ENCODE results near the gene GJC3. TPM values are rescaled to one million over a fixed set of nuclear protein-coding genes. Genes with fewer than 3 reads are reported as not detected.
"Not testable (repeated sequence)": the region's sequence is repeated elsewhere in the genome, so short reads cannot be mapped to it uniquely, and the experiment has no call there.

The GJC3 gene
- total RNA-seq, 1 experiment from 2014 or later, result not detected

GRCh38 chr7:99897322-99898022 lies 31.9 kb downstream of the GJC3 start:
- Histone ChIP-seq H3K9me3 (ENCODE audit: low read depth, low read length, poor library complexity, severe bottlenecking) (no peaks in the 10 kb centered on the region), H3K36me3 (ENCODE audit: insufficient read depth, low read length, poor library complexity, severe bottlenecking) (peaks cover 20% of the 10 kb centered on the region), H3K27ac (ENCODE audit: low read depth, low read length, poor library complexity, severe bottlenecking) (no peak overlapping the region), H3K27me3 (replicated peaks; ENCODE audit: insufficient read depth, low read depth, low read length, poor library complexity) (no peaks in the 10 kb centered on the region), H3K4me3 (ENCODE audit: low read depth, low read length, poor library complexity, severe bottlenecking) (no peak overlapping the region), H3K4me1 (ENCODE audit: insufficient read depth, low read length, poor library complexity, severe bottlenecking) (no peaks in the 10 kb centered on the region)
- POLR2A ChIA-PET (ENCODE audit: low non-redundant PET), result no interaction called here
- no peak for DNase-seq (ENCODE audit: low spot score)
- no TSS peak for BruUV-seq (replicated peaks)
- CTCF ChIA-PET, result no interaction called here
- no peak for TF ChIP-seq CTCF (conservative IDR thresholded peaks at IDR 0.05; ENCODE audit: low read depth, low read length)
- TF ChIP-seq EZH2 (IDR thresholded peaks at IDR 0.05; ENCODE audit: borderline replicate concordance, low read depth, low read length, poor library complexity, severe bottlenecking), result no peak
- intact Hi-C loops (cut with micrococcal nuclease; ENCODE audit: unreplicated experiment), result no loop called here

DNA sequence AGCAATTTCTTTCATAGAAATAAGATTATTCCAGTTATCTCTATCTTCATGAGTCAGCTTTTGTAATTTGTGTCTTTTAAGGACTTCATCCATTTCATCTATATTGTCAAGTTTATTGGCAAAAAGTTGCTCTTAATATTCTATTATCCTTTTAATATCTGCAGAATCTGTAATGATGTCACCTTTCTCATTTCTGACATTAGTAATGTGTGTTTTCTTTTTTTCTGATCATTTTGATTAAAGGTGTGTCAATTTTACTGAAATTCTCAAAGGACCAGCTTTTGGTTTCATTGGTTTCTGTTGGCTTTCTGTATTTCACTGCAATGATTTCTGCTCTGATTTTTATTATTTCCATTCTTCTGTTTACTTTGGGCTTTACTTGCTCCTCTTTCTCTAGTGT lies 34.7 kb downstream of the GJC3 start:
- BruUV-seq (replicated peaks), result no TSS peak
- no peaks in the 10 kb centered on the region for H3K9me3 ChIP-seq (ENCODE audit: low read depth, low read length, poor library complexity, severe bottlenecking)
- H3K27ac ChIP-seq (ENCODE audit: low read depth, low read length, poor library complexity, severe bottlenecking), result no peak overlapping the region
- H3K4me1 ChIP-seq (ENCODE audit: insufficient read depth, low read length, poor library complexity, severe bottlenecking), result no peaks in the 10 kb centered on the region
- H3K36me3 ChIP-seq (ENCODE audit: insufficient read depth, low read length, poor library complexity, severe bottlenecking), result no peaks in the 10 kb centered on the region
- DNase-seq (ENCODE audit: low spot score), result no peak
- TF ChIP-seq EZH2 (IDR thresholded peaks at IDR 0.05; ENCODE audit: borderline replicate concordance, low read depth, low read length, poor library complexity, severe bottlenecking) (no peak), CTCF (conservative IDR thresholded peaks at IDR 0.05; ENCODE audit: low read depth, low read length) (no peak)
- no peaks in the 10 kb centered on the region for H3K27me3 ChIP-seq (replicated peaks; ENCODE audit: insufficient read depth, low read depth, low read length, poor library complexity)
- ChIA-PET CTCF (no interaction called here), POLR2A (ENCODE audit: low non-redundant PET) (no interaction called here)
- intact Hi-C loops (cut with micrococcal nuclease; ENCODE audit: unreplicated experiment), result no loop called here
- H3K4me3 ChIP-seq (ENCODE audit: low read depth, low read length, poor library complexity, severe bottlenecking), result no peak overlapping the region

GRCh38 chr7:99893280-99893679 lies 36.1 kb downstream of the GJC3 start:
- TF ChIP-seq EZH2 (IDR thresholded peaks at IDR 0.05; ENCODE audit: borderline replicate concordance, low read depth, low read length, poor library complexity, severe bottlenecking) (no peak), CTCF (conservative IDR thresholded peaks at IDR 0.05; ENCODE audit: low read depth, low read length) (no peak)
- DNase-seq (ENCODE audit: low spot score), result no peak
- ChIA-PET POLR2A (ENCODE audit: low non-redundant PET) (no interaction called here), CTCF (no interaction called here)
- Histone ChIP-seq H3K9me3 (ENCODE audit: low read depth, low read length, poor library complexity, severe bottlenecking) (no peaks in the 10 kb centered on the region), H3K27ac (ENCODE audit: low read depth, low read length, poor library complexity, severe bottlenecking) (no peak overlapping the region), H3K36me3 (ENCODE audit: insufficient read depth, low read length, poor library complexity, severe bottlenecking) (no peaks in the 10 kb centered on the region), H3K4me3 (ENCODE audit: low read depth, low read length, poor library complexity, severe bottlenecking) (no peak overlapping the region), H3K4me1 (ENCODE audit: insufficient read depth, low read length, poor library complexity, severe bottlenecking) (no peaks in the 10 kb centered on the region), H3K27me3 (replicated peaks; ENCODE audit: insufficient read depth, low read depth, low read length, poor library complexity) (no peaks in the 10 kb centered on the region)
- intact Hi-C loops (cut with micrococcal nuclease; ENCODE audit: unreplicated experiment), result no loop called here
- BruUV-seq (replicated peaks), result no TSS peak

DNA sequence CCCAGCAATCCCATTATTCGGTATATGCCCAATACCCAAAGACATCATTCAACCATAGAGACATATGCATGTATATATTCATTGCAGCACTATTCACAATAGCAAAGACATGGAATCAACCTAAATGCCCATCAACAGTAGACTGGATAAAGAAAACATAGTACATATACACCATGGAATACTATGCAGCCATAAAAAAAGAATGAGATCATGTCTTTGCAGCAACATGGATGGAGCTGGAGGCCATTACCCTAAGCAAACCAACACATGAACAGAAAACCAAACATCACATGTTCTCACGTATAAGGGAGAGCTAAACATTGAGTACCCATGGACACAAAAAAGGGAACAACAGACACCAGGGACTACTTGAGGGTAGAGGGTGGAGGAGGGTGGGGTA lies 39.1 kb downstream of the GJC3 start:
- BruUV-seq (replicated peaks); CTCF ChIA-PET; H3K4me3 ChIP-seq (ENCODE audit: low read depth, low read length, poor library complexity, severe bottlenecking); H3K36me3 ChIP-seq (ENCODE audit: insufficient read depth, low read length, poor library complexity, severe bottlenecking); H3K4me1 ChIP-seq (ENCODE audit: insufficient read depth, low read length, poor library complexity, severe bottlenecking); intact Hi-C loops (cut with micrococcal nuclease; ENCODE audit: unreplicated experiment); POLR2A ChIA-PET (ENCODE audit: low non-redundant PET); DNase-seq (ENCODE audit: low spot score); H3K27ac ChIP-seq (ENCODE audit: low read depth, low read length, poor library complexity, severe bottlenecking); H3K27me3 ChIP-seq (replicated peaks; ENCODE audit: insufficient read depth, low read depth, low read length, poor library complexity); H3K9me3 ChIP-seq (ENCODE audit: low read depth, low read length, poor library complexity, severe bottlenecking): not testable (repeated sequence)

DNA sequence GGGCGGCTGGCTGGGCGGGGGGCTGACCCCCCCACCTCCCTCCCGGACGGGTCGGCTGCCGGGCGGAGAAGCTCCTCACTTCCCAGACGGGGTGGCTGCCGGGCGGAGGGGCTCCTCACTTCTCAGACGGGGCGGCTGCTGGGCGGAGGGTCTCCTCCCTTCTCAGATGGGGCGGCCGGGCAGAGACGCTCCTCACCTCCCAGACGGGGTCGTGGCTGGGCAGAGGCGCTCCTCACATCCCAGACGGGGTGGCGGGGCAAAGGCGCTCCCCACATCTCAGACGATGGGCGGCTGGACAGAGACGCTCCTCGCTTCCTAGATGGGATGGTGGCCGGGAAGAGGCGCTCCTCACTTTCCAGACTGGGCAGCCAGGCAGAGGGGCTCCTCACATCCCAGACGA lies 41.1 kb downstream of the GJC3 start:
- H3K4me1 ChIP-seq (ENCODE audit: insufficient read depth, low read length, poor library complexity, severe bottlenecking); H3K27ac ChIP-seq (ENCODE audit: low read depth, low read length, poor library complexity, severe bottlenecking); BruUV-seq (replicated peaks); DNase-seq (ENCODE audit: low spot score); CTCF ChIA-PET; H3K27me3 ChIP-seq (replicated peaks; ENCODE audit: insufficient read depth, low read depth, low read length, poor library complexity); H3K4me3 ChIP-seq (ENCODE audit: low read depth, low read length, poor library complexity, severe bottlenecking); POLR2A ChIA-PET (ENCODE audit: low non-redundant PET); H3K9me3 ChIP-seq (ENCODE audit: low read depth, low read length, poor library complexity, severe bottlenecking); intact Hi-C loops (cut with micrococcal nuclease; ENCODE audit: unreplicated experiment); H3K36me3 ChIP-seq (ENCODE audit: insufficient read depth, low read length, poor library complexity, severe bottlenecking): not testable (repeated sequence)
